PFSK-1 (cell line): ENCODE measurements around the gene HS6ST3.

Experiments used
- FOXP2 ChIP-seq: optimal IDR thresholded peaks from 2 replicates; pipeline ENCODE3; 2011; ENCODE audit warnings: borderline replicate concordance, control low read depth, inconsistent platforms; ENCODE audit not compliant: insufficient read depth; ENCODE audit errors: extremely low read length, extremely low read depth
- POLR2AphosphoS5 ChIP-seq: IDR thresholded peaks from 2 replicates; pipeline ENCODE4 v1.6.1; 2012; ENCODE audit warnings: low read depth, mild to moderate bottlenecking, control low read depth, low read length, moderate library complexity
- REST ChIP-seq, 2 experiments: IDR thresholded peaks; 2 replicates each; pipeline versions ENCODE4 v1.6.1 to v1.8.0; 2011 to 2012; ENCODE audit warnings: low read depth in 2 of 2, low read length in 2 of 2, control low read depth in 1 of 2, inconsistent platforms in 1 of 2, mild to moderate bottlenecking in 1 of 2, moderate library complexity in 1 of 2; ENCODE audit not compliant: insufficient read depth in 1 of 2
- SIN3A ChIP-seq: IDR thresholded peaks from 2 replicates; pipeline ENCODE4 v1.6.1; 2012; ENCODE audit warnings: mild to moderate bottlenecking, low read length, moderate library complexity, borderline replicate concordance; ENCODE audit not compliant: insufficient read depth
- TAF1 ChIP-seq: IDR thresholded peaks from 2 replicates; pipeline ENCODE4 v1.6.1; 2012; ENCODE audit warnings: low read length, control low read depth, borderline replicate concordance; ENCODE audit not compliant: insufficient read depth

GRCh38 chr13:96835546-96835945 lies 745.6 kb downstream of the HS6ST3 start:
- no peak for TF ChIP-seq FOXP2
- no peak for TF ChIP-seq REST (IDR thresholded peaks at IDR 0.05; ENCODE audit: insufficient read depth in 1 of 2, low read depth in 2 of 2, low read length in 2 of 2)
- no peak for TF ChIP-seq POLR2AphosphoS5
- TF ChIP-seq TAF1 = no peak
- no peak for TF ChIP-seq SIN3A
